Kidney epithelial cell (primary cell): ENCODE data around the gene KMT2E. TPM values are rescaled to one million over a fixed set of nuclear protein-coding genes. Genes with fewer than 3 reads are reported as not detected.

ENCODE experiments used
- DNase-seq: peaks from one replicate; pipeline ENCODE4 v3.0.0-alpha.2; 2010; ENCODE audit warnings: low read depth
- H3K27me3 ChIP-seq: 2 replicates; pipeline ENCODE4 v1.6.0; 2011; ENCODE audit warnings: low read length; ENCODE audit not compliant: control insufficient read depth, insufficient read depth
- H3K36me3 ChIP-seq: 2 replicates; pipeline ENCODE4 v1.5.1; 2011; ENCODE audit warnings: low read length; ENCODE audit not compliant: control insufficient read depth, insufficient read depth
- H3K4me3 ChIP-seq: 2 replicates; pipeline ENCODE4 v1.5.1; 2011; ENCODE audit warnings: low read depth, mild to moderate bottlenecking, control low read depth, low read length
- total RNA-seq: library from RNA; depleted of rRNA; stranded (reverse); fragments of >200 nt; gene quantifications from 2 replicates; pipeline ENCODE4 v1.2.3, GENCODE V29; 2015
- TF ChIP-seq, protein P1 (sequence below): IDR thresholded peaks from 2 replicates; pipeline ENCODE4 v1.5.1; 2011; ENCODE audit warnings: mild to moderate bottlenecking, moderate library complexity, low read length, control low read depth, inconsistent platforms; ENCODE audit not compliant: insufficient read depth, poor library complexity, severe bottlenecking

KMT2E gene
- total RNA-seq, 1 donor from 2014 or later, result 36.3 TPM

DNA sequence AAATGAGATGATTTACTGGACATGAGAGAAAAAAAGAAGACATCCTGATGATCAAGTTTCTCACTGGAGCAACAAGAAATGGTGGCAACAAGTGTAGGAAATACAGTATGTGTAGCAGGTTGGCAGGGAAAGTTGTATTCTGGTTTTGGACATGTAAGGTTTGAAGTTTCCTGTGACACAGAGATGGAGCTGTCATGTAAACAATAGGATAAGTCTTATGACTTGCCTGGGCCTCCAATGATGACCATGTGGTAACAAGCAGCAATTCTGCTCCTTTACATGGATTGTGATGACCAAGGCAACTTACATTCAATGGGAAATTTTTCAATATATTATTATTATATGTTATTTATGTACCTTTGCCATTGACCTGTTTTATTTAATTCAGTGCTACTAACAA, 125.4 kb downstream of the KMT2E start:
- Histone ChIP-seq H3K27me3 (no peaks in the 10 kb centered on the region), H3K4me3 (no peak overlapping the region), H3K36me3 (peaks cover 3% of the 10 kb centered on the region)
- TF ChIP-seq, protein P1, sequence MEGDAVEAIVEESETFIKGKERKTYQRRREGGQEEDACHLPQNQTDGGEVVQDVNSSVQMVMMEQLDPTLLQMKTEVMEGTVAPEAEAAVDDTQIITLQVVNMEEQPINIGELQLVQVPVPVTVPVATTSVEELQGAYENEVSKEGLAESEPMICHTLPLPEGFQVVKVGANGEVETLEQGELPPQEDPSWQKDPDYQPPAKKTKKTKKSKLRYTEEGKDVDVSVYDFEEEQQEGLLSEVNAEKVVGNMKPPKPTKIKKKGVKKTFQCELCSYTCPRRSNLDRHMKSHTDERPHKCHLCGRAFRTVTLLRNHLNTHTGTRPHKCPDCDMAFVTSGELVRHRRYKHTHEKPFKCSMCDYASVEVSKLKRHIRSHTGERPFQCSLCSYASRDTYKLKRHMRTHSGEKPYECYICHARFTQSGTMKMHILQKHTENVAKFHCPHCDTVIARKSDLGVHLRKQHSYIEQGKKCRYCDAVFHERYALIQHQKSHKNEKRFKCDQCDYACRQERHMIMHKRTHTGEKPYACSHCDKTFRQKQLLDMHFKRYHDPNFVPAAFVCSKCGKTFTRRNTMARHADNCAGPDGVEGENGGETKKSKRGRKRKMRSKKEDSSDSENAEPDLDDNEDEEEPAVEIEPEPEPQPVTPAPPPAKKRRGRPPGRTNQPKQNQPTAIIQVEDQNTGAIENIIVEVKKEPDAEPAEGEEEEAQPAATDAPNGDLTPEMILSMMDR, result no peak
- DNase-seq, result no peak

DNA sequence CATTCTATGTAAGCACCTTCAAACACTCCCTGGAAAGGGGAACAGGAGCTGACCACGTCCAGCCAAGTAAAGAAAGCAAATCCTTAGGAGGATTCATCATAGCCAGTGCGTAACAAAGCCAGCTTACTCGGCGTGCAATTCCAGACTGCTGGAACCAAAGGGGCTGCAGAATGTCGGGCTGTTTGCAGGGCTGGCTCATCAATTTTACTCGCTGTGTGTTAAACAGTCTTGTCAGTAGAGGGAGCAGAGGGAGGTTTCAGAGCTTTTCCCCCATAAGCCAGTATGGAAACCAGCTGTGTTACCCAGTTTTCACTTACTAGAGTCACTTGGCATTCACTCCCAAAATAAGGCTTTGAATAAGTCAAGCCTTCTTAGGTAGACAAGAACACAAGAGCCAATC, 127.1 kb downstream of the KMT2E start:
- H3K4me3 ChIP-seq, result no peak overlapping the region
- peaks cover 3% of the 10 kb centered on the region for H3K36me3 ChIP-seq
- H3K27me3 ChIP-seq, result no peaks in the 10 kb centered on the region
- TF ChIP-seq, protein P1, result peak; percentile 52
- DNase-seq, result no peak

- Histone ChIP-seq H3K4me3 (no peak overlapping the region), H3K27me3 (no peaks in the 10 kb centered on the region), H3K36me3 (no peaks in the 10 kb centered on the region)
- TF ChIP-seq, protein P1, result no peak
- no peak for DNase-seq
Observed at GRCh38 chr7:105149827-105150226, 135.8 kb downstream of the KMT2E start.

- Histone ChIP-seq H3K36me3 (no peaks in the 10 kb centered on the region), H3K27me3 (no peaks in the 10 kb centered on the region), H3K4me3 (no peak overlapping the region)
- TF ChIP-seq, protein P1, result no peak
- DNase-seq, result no peak
Observed at GRCh38 chr7:105151152-105151551, 137.1 kb downstream of the KMT2E start.

DNA sequence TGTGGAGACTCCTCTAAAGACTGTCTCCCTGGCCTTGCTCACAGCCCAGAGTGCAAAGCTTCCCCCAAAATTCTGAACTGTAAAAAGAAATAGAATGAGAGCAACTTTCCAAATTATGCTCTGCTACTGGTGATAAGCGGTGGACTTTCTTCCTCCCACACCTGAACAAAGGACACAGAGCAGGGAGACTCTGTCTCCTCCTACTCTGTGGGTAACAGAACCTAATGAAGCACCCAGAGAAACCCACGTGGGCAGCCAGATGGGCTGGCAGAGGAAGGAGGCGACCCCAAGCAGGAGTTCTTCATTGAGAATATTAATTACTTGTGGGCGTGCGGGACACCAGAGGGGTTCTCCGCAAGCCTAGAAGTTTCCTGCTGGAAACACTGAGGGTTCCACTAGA, 139.5 kb downstream of the KMT2E start:
- TF ChIP-seq, protein P1, result no peak
- Histone ChIP-seq H3K4me3 (no peak overlapping the region), H3K36me3 (no peaks in the 10 kb centered on the region), H3K27me3 (no peaks in the 10 kb centered on the region)
- DNase-seq, result no peak

- Histone ChIP-seq H3K36me3 (no peaks in the 10 kb centered on the region), H3K27me3 (no peaks in the 10 kb centered on the region), H3K4me3 (no peak overlapping the region)
- DNase-seq, result no peak
- TF ChIP-seq, protein P1, result no peak
Observed at GRCh38 chr7:105154084-105154483, 140.1 kb downstream of the KMT2E start.
